DMS 273 treated with DMSO at 0.1 percent for 48 hours (cell line): Measurements from ENCODE around the gene PTPRG.
"Not testable (repeated sequence)": the region's sequence is repeated elsewhere in the genome, so short reads cannot be mapped to it uniquely, and the experiment has no call there.

Experiments
- DNase-seq: peaks from one replicate; lab custom pipeline; 2025; lab: John Stamatoyannopoulos, UW

PTPRG gene

DNA sequence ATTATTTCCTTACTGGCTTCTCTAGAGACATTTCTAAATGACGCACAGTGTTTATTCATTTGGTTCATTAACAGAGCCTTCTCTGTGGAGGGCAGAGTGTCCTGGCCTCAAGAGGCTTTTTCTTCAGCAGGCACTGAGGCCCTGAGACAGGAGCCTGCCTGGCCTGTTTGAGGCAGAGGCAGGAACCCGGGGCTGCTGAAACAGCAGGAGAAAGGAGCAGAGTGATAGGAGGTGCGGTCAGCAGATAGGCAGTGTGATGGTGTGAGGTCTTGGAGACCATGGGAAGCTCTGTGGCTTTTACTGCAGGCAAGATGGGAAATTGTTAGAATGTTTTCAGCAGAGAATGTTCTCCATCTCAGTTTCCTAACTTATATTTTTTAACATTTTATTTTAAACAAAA is 453.7 kb downstream of the PTPRG start:
- DNase-seq: no peak

DNA sequence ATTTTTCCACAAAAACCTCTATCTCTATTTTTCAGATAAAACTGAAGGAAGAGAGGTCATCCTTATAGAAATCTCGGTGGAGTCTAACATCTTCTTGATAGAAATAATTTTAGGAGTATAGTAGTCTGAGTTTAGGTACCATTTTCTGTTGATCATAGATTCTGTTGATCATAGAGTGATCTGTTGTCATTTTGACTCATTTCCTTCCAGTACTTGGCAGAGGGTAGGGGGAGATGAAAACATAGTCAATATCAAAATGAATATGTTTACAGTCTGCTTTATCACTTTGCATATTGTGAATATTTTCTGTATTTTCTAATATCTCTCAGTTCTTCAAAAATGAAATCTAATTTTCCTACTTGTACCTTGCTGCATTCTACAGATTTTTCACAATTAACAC is 458.5 kb downstream of the PTPRG start:
- no peak for DNase-seq

DNA sequence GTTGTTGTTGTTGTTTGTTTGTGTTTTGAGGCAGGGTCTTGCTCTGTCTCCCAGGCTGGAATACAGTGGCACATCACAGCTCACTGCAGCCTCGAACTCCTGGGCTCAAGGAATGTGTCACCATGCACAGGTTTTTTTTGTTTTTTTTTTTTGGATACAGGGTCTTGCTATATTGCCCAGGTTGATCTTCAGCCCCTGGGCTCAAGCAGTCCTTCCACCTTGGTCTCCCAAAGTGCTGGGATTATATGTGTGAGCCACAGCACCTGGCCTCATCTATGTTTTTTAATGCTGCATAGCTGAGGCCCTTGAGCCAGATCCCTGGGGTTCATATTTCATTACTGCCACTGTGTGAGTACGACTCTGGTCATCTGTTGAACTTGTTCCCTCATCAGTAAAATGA is 459.3 kb downstream of the PTPRG start:
- no peak for DNase-seq

DNA sequence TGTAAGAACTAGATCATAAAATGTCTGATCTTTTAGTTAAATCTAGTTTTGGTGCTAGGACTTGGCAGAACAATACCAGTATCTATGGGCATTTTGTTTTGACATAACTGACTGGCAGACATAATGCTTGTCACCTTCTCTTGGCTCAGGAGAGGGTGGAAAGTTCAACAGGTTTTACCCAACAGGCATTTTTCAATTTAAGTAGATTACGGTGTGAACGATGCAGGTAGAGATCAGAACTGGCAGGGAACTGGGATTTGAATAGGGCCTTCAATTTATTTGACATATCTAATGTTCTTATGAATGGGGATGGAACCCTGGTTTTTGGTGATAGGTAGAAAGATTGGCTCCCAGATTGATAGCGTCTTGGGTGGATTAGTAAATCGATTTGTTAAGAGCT is 460.9 kb downstream of the PTPRG start:
- no peak for DNase-seq

DNA sequence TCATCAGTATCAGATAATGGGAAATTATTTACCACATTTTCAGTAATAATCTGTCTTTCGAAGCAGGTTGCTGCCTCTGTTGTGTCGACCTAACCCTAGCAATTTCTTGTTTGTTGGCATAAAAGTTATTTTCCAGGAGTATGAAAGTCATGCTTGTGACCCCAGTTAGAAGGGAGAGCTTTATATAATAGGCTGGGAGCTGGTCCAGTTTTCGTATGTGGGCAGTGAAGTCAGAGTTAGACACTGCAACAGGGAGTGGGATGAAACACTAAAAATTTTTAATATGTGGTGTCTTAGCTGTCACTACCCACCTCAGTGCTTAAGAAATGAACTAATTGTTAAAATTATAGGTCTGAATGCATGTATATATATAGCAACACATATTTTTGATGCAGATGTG is 463.5 kb downstream of the PTPRG start:
- DNase-seq: no peak

DNA sequence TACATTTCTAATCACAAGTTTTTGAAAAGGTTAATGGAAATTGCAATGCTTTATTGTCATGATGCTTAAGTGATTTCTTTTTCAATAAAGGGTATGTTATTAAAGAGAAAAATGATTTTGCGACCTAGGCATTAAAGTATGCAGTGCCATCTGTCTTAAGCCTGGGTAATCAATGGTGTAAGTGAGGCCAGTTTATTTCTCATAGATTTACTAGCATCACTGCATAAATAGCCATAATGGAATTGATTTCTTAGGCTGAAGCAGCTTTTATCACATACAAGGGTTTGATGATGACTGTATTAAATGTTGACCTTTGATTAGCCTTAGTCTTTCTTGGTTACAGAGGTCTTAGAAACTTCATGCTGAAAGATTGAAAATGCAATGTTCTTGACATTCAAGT is 464.5 kb downstream of the PTPRG start:
- DNase-seq: no peak

DNA sequence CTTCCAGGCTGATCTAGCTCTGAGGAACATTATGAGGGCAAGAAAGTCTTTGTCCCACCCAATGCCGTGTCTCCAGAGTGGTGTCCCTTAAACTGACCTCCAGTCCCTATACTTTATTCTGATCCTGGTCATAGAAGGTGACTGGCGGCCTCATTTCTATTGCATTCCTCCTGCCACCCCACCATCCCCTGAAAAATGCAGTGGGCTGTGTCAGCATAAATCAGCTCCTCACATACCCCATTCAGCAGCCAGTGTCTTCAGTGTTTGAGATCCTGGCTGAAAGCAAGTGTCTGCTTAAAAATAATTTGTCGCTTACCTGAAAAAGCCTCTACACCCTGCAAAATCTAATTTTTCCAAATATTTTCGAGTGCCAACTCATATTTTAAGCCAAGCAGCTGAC is 465.9 kb downstream of the PTPRG start:
- DNase-seq: no peak

DNA sequence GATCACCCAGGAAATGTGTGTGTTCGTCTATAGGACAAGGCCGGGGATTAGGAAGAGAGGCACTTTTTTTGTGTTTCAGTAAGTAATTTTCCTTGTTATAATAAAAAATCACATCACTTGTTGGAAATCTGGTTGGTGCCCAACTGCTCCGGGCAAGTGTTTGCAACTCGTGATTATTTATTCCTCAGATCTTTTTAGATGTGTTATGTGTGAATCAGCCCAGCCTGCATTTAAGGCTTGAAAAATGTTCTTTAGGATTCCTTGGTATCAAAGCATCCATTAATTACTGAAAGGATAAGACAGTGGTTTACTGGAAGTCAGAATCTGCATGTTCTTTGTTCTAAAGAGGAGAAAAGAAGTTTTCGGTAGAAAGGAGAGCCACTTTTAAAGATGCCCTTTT is 466.4 kb downstream of the PTPRG start:
- DNase-seq: no peak

DNA sequence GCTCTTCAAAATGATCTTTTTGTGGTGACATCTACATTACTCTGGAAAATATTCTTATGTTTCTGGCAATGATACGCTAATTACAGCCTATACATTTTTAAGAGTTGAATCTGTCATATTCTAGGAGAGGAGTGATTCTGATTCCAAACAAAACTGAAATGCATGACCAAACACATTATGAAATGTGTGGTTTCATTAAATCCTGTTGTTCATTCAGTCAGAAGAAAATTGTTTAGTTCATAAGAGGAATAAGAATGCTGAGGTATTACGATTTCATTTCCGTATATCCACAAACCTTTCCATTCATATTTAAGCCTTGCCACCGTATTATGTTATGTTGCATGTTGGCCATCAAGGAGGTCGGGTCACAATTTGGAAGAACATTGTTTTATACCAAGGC is 466.9 kb downstream of the PTPRG start:
- DNase-seq: no peak

DNA sequence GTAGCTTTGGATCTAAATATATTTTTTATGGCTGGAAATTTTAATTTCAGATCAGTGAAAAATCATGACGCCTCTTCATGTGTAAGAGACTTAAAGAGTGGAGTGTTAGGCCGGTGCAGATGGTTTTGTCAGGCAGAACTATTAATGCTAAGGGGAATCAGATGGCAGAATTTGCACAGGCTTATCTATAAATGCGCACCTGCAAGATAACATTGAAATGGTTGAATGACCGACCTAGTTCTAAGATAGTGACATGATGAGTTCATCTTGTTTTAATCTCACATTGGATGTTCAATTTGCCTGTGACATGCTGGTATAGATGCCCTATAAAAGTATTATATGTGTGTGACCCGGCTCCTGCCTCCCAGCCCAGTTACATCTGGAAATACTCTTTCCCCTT is 471.4 kb downstream of the PTPRG start:
- no peak for DNase-seq

DNA sequence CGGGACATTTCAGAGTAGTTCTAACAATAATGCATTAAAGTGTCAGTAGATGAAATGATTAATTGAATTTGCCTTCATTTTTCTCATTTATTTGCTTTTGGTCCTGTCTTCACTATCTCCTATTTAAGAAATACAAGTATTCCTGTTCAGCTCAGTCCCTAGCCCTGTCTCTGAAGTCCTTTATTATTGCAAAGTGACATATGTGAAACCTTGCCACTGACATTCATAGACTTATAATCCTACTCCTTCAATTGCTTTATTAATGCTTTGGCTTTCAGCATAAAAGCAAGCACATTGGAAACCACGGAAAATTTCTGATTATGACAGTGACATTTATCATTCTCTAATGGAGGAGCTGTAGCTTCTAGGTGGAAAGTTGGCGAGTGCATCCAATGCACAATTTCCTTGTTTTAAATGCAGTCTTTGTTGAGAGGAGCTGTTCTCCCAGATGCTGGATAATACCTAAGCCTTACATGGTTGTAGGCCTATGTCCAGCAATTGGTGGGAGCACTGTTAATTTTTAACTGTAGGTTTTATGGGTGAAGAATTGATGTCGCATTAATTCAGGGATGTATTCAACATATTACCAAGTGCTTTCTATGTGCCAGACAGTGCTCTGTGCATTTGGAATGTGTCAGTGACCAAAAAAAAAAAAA is 474.2 kb downstream of the PTPRG start:
- DNase-seq: no peak

DNA sequence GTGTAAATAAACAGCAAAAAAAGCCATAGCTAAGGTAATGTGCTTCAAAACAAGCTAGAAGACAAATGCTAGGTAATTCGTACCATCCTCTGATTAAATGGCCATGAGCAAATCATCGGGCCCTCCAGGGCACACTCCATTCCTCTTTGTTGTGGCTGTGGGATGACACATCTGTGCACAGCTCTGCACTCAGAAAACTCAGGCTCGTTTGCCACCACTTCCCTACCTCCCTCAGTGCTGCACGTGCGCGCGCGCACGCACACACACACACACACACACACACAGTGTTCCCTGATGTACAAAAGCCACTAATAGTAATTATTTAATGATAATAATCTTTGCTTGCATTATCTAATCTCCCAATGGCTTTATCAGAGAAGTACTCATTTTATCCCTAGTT is 475.4 kb downstream of the PTPRG start:
- DNase-seq: no peak

DNA sequence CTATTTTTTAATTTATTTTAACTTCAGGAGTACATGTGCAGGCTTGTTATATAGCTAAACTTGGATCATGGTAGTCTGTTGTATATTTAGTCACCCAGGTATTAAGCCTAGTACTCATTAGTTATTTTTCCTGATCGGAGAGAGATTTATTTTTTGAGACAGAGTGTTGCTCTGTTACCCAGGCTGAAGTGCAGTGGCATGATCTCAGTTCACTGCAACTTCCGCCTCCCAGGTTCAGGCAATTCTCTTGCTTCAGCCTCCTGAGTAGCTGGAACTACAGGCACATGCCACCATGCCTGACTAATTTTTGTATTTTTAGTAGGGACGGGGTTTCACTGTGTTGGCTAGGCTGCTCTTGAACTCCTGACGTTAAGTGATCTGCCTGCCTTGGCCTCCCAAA is 477.4 kb downstream of the PTPRG start:
- DNase-seq: not testable (repeated sequence)

DNA sequence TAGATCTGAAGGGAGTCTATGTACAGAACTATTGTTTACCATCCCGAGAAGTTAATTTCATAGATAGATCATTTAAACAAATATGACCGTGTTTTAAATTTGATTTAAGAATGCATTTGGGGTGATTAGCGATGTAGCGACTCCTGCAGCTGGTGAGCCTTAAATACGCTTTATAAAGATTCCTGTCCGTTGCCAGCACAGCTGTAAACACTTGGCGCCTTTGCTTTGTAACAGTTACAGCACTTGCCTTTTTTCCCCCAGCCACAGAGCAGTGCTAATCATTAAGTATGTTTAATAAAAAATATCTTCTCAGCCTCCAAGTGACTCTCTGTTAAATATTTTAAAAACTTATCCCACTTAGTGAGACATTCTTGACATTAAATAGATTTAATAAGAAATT is 478.2 kb downstream of the PTPRG start:
- no peak for DNase-seq

DNA sequence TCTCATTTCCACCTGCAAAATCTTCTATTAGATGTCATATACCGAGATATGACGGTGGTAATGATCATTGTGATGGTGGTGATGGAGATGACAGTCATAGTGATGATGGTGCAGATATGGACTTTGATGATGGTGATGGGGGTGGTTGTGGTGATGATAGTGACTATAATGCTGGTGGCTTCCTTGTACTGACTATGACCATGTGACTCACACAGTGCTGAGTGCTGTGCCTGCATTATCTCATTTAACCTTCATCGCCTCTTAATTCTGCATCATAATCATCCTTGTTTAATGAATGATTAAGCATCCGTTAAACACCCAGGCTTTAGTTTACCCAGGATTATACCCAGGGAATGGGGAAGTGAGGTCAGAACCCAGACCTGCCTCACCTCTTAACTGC is 480.3 kb downstream of the PTPRG start:
- no peak for DNase-seq

DNA sequence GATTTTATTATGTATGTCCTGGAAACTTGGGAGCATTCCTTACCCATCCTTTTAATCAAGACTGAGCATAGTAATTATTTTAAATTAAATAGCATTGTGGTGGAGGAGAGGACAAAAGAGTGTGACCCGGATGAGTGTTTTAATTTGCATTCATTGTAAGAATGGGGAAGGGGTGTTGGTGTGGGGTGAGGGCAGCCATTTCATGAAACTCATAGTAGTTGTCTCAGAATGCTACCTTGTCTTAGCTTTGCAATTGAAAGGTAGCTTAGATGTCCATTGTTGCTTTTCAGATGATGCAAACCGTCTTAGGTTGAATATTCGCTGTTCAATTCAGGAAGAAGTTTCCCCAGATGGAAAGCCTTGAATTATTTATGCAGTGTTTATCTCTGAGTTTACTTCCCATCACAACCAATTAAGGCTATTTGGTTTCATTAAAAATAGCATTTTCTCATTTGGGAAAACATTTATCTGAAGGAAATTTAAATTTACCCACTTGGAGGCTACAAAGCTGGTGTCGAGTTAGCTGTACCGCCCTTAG is 483.6 kb downstream of the PTPRG start:
- no peak for DNase-seq

DNA sequence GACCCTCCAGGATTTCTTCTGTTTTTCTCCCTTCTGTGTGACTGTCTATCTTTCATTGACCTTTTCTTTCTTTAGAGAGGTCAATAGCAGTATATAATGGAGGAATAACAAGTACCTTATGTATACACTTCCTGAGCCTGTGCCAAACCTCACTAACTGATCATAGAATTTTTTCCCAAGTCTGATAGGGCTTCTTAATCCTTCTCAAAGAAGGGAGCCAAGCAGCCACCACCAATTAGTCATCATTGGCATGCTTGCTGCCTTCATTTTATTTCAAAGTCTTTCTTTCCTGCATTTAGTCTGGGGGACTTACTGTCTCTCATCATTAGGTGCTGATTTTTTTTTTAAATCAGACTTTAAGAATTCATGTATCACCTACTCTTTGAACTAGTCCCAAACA is 485.0 kb downstream of the PTPRG start:
- DNase-seq: no peak

DNA sequence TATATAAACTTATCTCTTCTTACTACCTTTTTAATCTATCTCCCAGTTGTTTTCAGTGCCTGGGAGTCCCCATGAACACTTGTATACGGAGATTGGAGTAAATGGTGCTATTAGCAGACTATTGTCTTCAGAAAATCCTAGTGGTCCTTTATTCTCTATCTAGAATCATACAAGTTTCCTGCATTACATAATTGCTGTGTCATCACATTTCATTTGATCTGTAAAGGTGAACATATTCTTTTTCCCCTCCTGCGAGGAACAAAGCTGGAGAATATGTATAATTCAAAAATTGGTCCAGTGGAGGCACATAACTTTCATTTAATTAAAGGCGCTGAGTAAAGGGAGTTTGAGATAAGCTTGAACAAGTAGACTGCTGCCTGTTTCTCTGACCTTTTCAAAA is 487.2 kb downstream of the PTPRG start:
- no peak for DNase-seq

DNA sequence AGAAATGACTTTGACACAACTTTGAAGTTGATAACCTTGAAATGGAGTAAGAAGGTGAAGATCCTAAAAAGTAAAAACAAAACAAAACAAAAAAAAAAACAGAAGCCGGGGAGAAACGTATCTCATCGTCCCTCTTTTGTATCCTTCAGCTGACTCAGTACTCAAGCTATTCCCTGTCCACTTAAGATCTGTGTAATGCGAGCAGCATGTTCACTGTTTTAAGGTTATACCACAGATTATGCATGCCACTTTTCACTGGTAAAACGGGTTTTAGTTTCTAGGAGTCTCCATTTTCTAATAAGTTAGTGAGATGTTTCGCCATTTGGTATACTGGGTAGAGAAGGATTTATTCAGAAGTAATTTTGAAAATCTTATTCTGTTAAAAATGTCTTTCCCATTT is 487.7 kb downstream of the PTPRG start:
- DNase-seq: no peak

DNA sequence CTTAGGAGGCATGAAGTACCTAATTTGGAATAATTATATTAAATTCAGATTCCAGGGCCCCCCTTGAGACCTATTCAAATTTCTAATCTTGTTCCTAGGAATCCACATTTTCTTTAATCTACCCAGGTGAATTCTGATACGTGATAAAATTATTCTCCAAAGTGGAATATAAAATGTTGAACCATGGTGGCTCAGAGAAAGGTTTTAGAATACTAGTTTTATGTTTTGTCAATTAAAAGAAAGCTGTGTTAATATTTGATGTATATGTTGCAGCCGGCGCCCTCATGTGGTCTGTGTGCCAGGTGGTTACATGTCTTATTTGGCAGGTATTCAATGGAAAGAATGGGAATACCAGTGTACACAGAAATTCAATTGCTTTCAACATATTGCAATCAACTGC is 490.1 kb downstream of the PTPRG start:
- no peak for DNase-seq

DNA sequence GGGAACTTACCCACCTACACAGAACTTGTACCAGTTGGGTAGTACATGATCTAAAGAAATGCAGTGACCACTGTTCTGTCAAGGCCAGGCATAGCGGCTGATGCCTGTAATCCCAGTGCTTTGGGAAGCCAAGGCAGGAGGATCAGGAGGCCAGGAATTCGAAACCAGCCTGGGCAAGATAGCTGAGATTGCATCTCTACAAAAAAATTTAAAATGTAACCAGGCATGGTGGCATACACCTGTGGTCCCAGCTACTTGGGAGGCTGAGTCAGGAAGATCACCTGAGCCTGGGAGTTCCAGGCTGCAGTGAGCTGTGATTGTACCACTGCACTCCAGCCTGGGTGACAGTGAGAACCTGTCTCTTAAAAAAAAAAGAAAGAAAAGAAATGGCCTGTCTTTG is 491.0 kb downstream of the PTPRG start:
- no peak for DNase-seq

DNA sequence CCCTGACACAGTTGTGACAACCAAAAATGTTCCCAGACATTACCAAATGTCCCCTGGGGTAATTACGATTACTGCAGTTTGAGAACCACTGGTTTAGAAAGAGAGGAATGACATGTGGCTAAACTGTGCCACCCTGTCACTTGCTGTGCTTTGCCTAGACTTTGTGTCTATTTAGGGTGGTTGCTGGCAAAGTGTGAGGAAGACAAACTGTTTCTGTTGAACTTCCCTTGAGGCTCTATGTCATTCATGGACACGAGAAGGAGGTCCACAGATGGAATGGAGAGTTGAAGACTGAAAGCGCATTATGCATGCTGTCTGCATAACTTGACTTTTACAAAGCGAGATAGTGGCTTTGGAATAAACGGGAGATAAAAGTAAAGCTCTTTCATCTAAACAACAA is 495.3 kb downstream of the PTPRG start:
- no peak for DNase-seq

DNA sequence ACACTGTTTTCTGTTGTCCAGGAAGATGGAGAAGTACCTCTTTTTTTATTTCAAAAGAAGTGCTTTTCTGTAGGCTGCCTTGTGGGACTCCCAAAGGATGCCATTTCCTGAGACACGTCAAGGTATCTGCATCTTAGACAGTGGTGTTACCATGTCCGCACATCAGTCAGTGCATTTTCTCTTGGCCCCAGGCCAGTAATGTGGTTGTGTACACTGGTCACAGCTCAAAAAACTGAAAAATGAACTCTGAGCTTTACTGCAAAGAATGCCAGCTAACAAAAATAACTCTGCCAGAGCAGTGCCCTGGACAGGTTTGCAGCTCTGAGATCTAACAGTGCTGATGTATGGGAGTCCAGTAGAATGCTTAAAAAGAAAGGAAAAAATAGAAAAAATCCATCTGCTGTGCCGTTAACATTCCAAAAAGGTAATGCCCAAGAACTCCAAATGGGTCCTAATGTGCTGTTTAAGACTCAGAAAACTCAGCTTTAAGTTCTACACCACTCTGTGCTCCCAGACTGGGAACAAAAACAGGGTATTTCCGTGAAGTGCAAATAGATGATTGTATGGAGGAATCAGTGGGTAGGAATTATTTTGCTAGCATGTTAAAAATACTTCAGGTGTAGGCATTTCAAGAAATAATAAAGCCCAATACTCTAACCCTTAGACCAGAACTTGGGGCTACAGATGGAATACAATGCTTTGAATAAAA is 496.1 kb downstream of the PTPRG start:
- no peak for DNase-seq
